Ectodermal cell (in vitro differentiated cells): ENCODE data around the gene OTUD4.

Source experiments
- H3K27ac ChIP-seq: 2 replicates; pipeline ENCODE4 v1.7.0; 2013; ENCODE audit warnings: mild to moderate bottlenecking, low read depth, low read length; ENCODE audit not compliant: insufficient read depth, poor library complexity, severe bottlenecking
- H3K27me3 ChIP-seq: 2 replicates; pipeline ENCODE4 v1.7.0; 2013; ENCODE audit warnings: mild to moderate bottlenecking, low read length; ENCODE audit not compliant: insufficient read depth, control insufficient read depth, poor library complexity, severe bottlenecking
- H3K36me3 ChIP-seq: one replicate; pipeline ENCODE4 v1.7.0; 2013; ENCODE audit warnings: low read length; ENCODE audit not compliant: control insufficient read depth, insufficient read depth
- H3K4me1 ChIP-seq: one replicate; pipeline ENCODE4 v1.7.0; 2013; ENCODE audit warnings: low read length; ENCODE audit not compliant: control insufficient read depth, insufficient read depth
- H3K4me3 ChIP-seq: 2 replicates; pipeline ENCODE4 v1.7.0; 2013; ENCODE audit warnings: low read depth, low read length, control low read depth; ENCODE audit not compliant: insufficient read depth
- H3K9me3 ChIP-seq: 2 replicates; pipeline ENCODE4 v1.7.0; 2013; ENCODE audit warnings: mild to moderate bottlenecking, low read length, moderate library complexity; ENCODE audit not compliant: control insufficient read depth
- WGBS, 2 experiments: methylation state at CpG; one replicate each; pipeline ENCODE4 v1.1.7; 2013; ENCODE audit warnings: missing lambda C conversion rate in 2 of 2; 5-methylcytosine and 5-hydroxymethylcytosine counted together

The OTUD4 gene

DNA sequence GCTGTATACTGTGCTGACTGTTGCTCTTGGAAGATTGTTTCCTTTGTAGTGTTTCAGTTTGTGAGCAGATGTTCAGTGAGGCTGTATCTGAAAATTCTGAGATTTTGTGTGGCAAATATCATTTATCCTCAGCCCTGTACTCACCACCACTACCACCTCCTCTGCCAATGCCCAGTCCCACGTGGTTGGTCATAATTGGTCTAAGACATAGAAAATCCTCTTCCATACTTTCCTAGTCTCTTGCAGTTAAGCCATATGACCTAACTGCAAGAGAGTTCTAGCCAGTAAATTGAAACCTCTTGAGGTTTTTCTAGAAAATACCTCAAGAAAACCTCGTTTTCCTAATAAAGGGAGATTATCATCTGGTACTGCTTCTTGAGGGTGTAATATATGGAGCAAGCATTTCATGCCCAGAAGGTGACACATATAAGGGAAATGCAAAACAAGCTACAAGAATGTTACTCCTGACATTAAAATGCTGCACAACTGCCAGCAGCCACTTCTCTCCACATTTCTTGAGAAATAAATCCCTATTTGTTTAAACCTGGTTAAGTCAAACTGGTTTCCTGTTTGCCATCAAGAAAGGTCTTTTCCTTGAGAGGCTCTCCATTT is 49.5 kb downstream of the OTUD4 start:
- no peaks in the 10 kb centered on the region for H3K9me3 ChIP-seq
- no peaks in the 10 kb centered on the region for H3K27me3 ChIP-seq
- H3K27ac ChIP-seq = no peak overlapping the region
- WGBS, 2 experiments = 60 to 90% methylated on average over 2 of the region's 2 CpGs
- H3K36me3 ChIP-seq = peaks cover 9% of the 10 kb centered on the region
- H3K4me3 ChIP-seq = no peak overlapping the region
- H3K4me1 ChIP-seq = no peaks in the 10 kb centered on the region

GRCh38 chr4:145130130-145130529 is 50.3 kb downstream of the OTUD4 start:
- H3K4me1 ChIP-seq = no peaks in the 10 kb centered on the region
- no peak overlapping the region for H3K27ac ChIP-seq
- no peaks in the 10 kb centered on the region for H3K9me3 ChIP-seq
- no peak overlapping the region for H3K4me3 ChIP-seq
- H3K27me3 ChIP-seq = no peaks in the 10 kb centered on the region
- peaks cover 15% of the 10 kb centered on the region for H3K36me3 ChIP-seq

DNA sequence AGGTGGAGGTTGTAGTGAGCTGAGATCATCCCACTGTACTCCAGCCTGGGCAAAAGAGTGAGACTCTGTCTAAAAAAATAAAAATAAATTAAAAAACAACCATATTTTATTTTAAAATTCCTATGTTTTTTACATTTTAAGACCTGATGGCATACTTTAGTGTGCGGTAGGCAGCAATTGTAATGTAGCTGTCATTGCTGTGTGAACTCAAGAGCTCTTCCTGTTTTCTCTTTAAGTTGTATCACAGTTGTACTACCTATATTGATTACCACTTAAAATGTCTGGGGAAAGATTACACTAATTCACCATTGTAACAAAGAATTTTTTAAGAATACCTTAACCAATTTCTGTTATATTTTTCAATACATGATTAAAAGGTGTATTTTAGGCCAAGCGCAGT is 55.0 kb downstream of the OTUD4 start:
- Histone ChIP-seq H3K27me3 (no peaks in the 10 kb centered on the region), H3K36me3 (peaks cover 31% of the 10 kb centered on the region), H3K9me3 (no peaks in the 10 kb centered on the region), H3K27ac (no peak overlapping the region), H3K4me3 (no peak overlapping the region), H3K4me1 (no peaks in the 10 kb centered on the region)
- 92 to 100% methylated on average over 1 of the region's 2 CpGs for WGBS, 2 experiments

DNA sequence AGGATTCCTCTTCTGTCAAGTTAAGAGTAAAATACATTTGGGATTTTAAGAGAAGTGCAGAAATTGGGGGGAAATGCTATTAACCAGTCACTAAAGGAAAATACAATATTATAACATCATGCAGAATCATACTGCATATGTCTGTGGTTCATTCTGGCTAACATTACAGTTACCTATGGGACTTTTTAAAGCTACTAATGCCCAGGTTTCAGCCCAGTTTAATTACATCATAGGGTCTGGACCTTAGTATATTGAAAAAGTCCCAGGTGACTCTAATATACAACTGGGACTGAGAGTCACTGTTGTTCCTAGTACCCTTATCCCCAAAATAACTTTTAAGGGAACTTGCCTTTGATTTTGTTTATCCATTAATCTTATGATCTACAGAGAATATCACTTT is 72.3 kb downstream of the OTUD4 start:
- no peak overlapping the region for H3K27ac ChIP-seq
- no peaks in the 10 kb centered on the region for H3K27me3 ChIP-seq
- no peak overlapping the region for H3K4me3 ChIP-seq
- no peaks in the 10 kb centered on the region for H3K9me3 ChIP-seq
- H3K4me1 ChIP-seq = no peaks in the 10 kb centered on the region
- peaks cover 37% of the 10 kb centered on the region for H3K36me3 ChIP-seq

DNA sequence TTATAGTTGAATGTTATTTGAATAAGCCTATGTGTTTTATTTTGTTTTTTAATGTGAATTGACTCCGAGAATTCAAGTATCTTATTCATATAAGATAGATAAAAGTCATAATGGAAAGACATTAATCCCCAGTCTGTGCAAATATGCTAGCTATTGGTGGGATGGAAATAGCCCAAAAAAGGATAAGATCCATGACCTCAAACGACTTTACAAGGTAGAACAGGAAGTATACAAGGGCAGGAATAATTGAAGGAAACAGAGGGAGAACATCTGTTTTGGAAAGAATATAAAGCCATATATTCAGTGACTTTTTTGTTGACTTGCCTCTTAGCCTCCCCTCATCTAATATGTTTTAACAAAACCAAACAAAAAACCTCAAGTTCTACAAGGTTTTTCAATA is 73.3 kb downstream of the OTUD4 start:
- Histone ChIP-seq H3K4me1 (peaks cover under 1% of the 10 kb centered on the region), H3K27ac (no peak overlapping the region), H3K4me3 (no peak overlapping the region), H3K27me3 (no peaks in the 10 kb centered on the region), H3K36me3 (peaks cover 27% of the 10 kb centered on the region), H3K9me3 (no peaks in the 10 kb centered on the region)
- WGBS, 2 experiments = 88 to 89% methylated on average over 1 to 2 of the region's 2 CpGs

DNA sequence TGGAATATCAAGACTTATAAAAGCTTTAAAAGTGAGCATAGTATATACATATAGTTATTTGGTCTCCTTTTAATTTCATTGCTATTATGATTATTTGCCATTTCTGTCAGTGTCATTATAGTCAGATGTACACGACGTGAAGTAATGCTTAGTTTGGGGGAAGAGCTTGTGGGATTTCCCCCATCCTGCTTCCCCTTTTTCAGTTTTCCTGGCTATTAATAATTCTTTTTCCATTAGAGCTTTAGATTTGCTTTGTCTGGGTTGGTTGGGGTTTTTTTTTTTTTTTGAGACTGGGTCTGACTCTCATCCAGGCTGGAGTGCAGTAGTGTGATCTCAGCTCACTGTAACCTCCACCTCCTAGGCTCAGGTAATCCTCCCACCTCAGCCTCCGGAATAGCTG is 76.9 kb downstream of the OTUD4 start:
- H3K9me3 ChIP-seq = no peaks in the 10 kb centered on the region
- peaks cover 4% of the 10 kb centered on the region for H3K36me3 ChIP-seq
- 93 to 100% methylated on average over 3 of the region's 3 CpGs for WGBS, 2 experiments
- peaks cover 3% of the 10 kb centered on the region for H3K4me1 ChIP-seq
- H3K27ac ChIP-seq = no peak overlapping the region
- H3K27me3 ChIP-seq = no peaks in the 10 kb centered on the region
- H3K4me3 ChIP-seq = no peak overlapping the region

GRCh38 chr4:145102619-145103018 is 77.8 kb downstream of the OTUD4 start:
- peaks cover 4% of the 10 kb centered on the region for H3K36me3 ChIP-seq
- H3K4me1 ChIP-seq = peaks cover 3% of the 10 kb centered on the region
- WGBS, 2 experiments = 92 to 95% methylated on average over 2 of the region's 2 CpGs
- H3K27me3 ChIP-seq = no peaks in the 10 kb centered on the region
- H3K9me3 ChIP-seq = no peaks in the 10 kb centered on the region
- H3K27ac ChIP-seq = no peak overlapping the region
- H3K4me3 ChIP-seq = no peak overlapping the region

DNA sequence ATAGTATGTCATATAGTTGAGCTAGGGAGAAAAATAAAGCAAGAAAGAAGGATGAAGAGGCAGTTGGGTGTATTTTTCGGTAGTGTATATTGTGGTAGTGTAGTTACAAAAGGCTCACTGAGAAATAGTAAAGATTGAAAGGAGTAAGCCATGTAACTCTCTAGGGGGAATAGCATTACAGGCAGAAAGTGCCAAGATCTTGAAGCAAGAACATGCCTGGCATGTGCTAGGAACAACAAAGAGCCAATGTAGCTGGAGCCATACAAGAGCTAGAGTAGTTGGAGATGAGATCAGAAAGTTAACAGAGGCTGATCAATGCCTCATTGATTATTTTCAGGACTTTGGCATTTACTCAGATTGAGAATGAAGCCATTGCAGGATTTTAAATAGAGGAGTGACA is 79.3 kb downstream of the OTUD4 start:
- Histone ChIP-seq H3K27me3 (no peaks in the 10 kb centered on the region), H3K36me3 (peaks cover 4% of the 10 kb centered on the region), H3K9me3 (no peaks in the 10 kb centered on the region), H3K4me1 (peaks cover 3% of the 10 kb centered on the region), H3K27ac (no peak overlapping the region), H3K4me3 (no peak overlapping the region)
- WGBS, 2 experiments = 96% methylated on average over 1 of the region's 1 CpG

DNA sequence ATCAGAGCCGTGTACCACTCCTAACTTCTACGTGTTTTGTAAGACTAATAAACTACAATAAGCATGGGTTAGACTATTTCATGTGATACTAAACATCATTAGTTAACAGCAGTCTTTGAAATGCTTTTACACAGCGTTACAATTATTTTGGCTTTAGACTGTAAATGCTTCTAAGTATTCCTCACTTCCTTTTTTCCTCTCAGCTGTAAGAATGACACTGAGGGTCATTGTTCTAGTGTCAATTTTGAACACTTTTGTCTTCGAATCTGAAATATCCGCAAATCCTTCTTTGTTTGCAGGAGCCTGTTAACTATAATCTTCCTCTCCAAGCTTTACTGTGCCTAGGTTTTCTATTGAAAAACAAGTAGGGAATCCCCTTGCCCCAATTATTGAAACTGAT is 80.7 kb downstream of the OTUD4 start:
- WGBS, 2 experiments = 75 to 84% methylated on average over 3 to 5 of the region's 5 CpGs
- peaks cover 3% of the 10 kb centered on the region for H3K4me1 ChIP-seq
- no peaks in the 10 kb centered on the region for H3K9me3 ChIP-seq
- H3K36me3 ChIP-seq = peaks cover 12% of the 10 kb centered on the region
- H3K27ac ChIP-seq = no peak overlapping the region
- no peaks in the 10 kb centered on the region for H3K27me3 ChIP-seq
- peak overlapping the region; percentile 77 for H3K4me3 ChIP-seq

GRCh38 chr4:145098675-145099037 is 81.7 kb downstream of the OTUD4 start:
- Histone ChIP-seq H3K4me3 (peak overlapping the region; percentile 77), H3K36me3 (peaks cover 21% of the 10 kb centered on the region), H3K4me1 (peaks cover 3% of the 10 kb centered on the region), H3K9me3 (no peaks in the 10 kb centered on the region), H3K27ac (peak overlapping the region; percentile 81), H3K27me3 (no peaks in the 10 kb centered on the region)
- 0 to 2% methylated on average over 9 of the region's 9 CpGs for WGBS, 2 experiments
